Kidney (tissue), 22 donors: ENCODE measurements around the gene SNX11. TPM values are rescaled to one million over a fixed set of nuclear protein-coding genes. Genes with fewer than 3 reads are reported as not detected.
A peak's percentile ranks its signal among the peaks of the same experiment; 100 is the strongest.

Experiments
- DNase-seq, 5 donors: peaks; one replicate each; pipeline ENCODE4 v3.0.0-alpha.2; 2013 to 2020
- FAIRE-seq: peaks from 2 replicates; lab custom pipeline; 2012; peaks lifted over from hg19 to GRCh38; lab: Jason Lieb, UNC
- H3K27ac ChIP-seq, 2 donors: one replicate each; pipeline ENCODE4 v1.7.0; 2013; ENCODE audit warnings: low read depth in 2 of 2, low read length in 2 of 2, inconsistent platforms in 1 of 2
- H3K27me3 ChIP-seq: one replicate; pipeline ENCODE4 v1.7.1; 2013; ENCODE audit warnings: low read length, inconsistent platforms; ENCODE audit not compliant: control insufficient read depth, insufficient read depth
- H3K36me3 ChIP-seq, 3 donors: one replicate each; pipeline versions ENCODE4 v1.7.0 to v1.7.1; 2013; ENCODE audit warnings: low read length in 3 of 3, control low read depth in 1 of 3, inconsistent platforms in 1 of 3; ENCODE audit not compliant: insufficient read depth in 3 of 3, control insufficient read depth in 2 of 3
- H3K4me1 ChIP-seq, 3 donors: one replicate each; pipeline versions ENCODE4 v1.7.0 to v1.7.1; 2013; ENCODE audit warnings: low read length in 3 of 3, inconsistent platforms in 1 of 3, low read depth in 1 of 3; ENCODE audit not compliant: control insufficient read depth in 2 of 3, insufficient read depth in 2 of 3
- H3K4me3 ChIP-seq, 3 donors: one replicate each; pipeline versions ENCODE4 v1.7.0 to v1.8.1; 2013; ENCODE audit warnings: low read length in 3 of 3, control low read depth in 1 of 3, inconsistent platforms in 1 of 3
- H3K9ac ChIP-seq, 3 donors: one replicate each; pipeline versions ENCODE4 v1.7.0 to v1.7.1; 2013; ENCODE audit warnings: low read length in 3 of 3, control low read depth in 1 of 3, inconsistent platforms in 1 of 3
- H3K9me3 ChIP-seq, 3 donors: one replicate each; pipeline versions ENCODE4 v1.7.0 to v1.7.1; 2013; ENCODE audit warnings: low read length in 3 of 3, control low read depth in 1 of 3, inconsistent platforms in 1 of 3; ENCODE audit not compliant: control insufficient read depth in 2 of 3, insufficient read depth in 1 of 3
- CTCF ChIP-seq: IDR thresholded peaks from 3 replicates; pipeline ENCODE4 v1.5.1; 2012; ENCODE audit warnings: mild to moderate bottlenecking, moderate library complexity, borderline replicate concordance; ENCODE audit not compliant: insufficient read depth; ENCODE audit errors: extremely low read depth
- intact Hi-C: fragments of 100-400 bp; cut with DNase I; formaldehyde crosslinking; loops from one replicate; pipeline ENCODE4 v1.11.1; 2022
- long read RNA-seq, 10 donors: library from polyadenylated mRNA in 1 of 10; unstranded in 1 of 10; transcript quantifications; one replicate each; pipeline ENCODE4 v2.0.0 and lab custom pipeline, GENCODE V29; 2021 to 2026
- polyA plus RNA-seq: library from polyadenylated mRNA; stranded (reverse); fragments of 350-450 nt; fragmentation: Illumina TruSeq; extraction: RNeasy Lipid Tissue Mini Kit (QIAGEN cat#74804); gene quantifications from one replicate; pipeline ENCODE4 v1.2.3, GENCODE V29; 2014; ENCODE audit warnings: low read depth, low replicate concordance; ENCODE audit not compliant: insufficient read depth
- total RNA-seq: library from RNA; stranded (reverse); fragmentation: NEBNext Ultra II Directional; extraction: Animal tissue kit (Norgen Biotek cat#: 25700); gene quantifications from one replicate; pipeline ENCODE4 v1.2.1, GENCODE V29; 2021
- donor health status: control.
- donor health status: control.
- donor health status: control.
- donor health status: control.
- donor health status: control.
- donor health status: DM: yes; HTN: yes; CAD: no.
- donor health status: Normal renal cell carcinoma (clear cell type).

Gene SNX11
- total RNA-seq (25.3 TPM), polyA plus RNA-seq (22.4 TPM)
- long read RNA-seq, donor 1, partial matches to known transcripts: 0 of 5 reads
- long read RNA-seq, donor 1, other reads (novel, unspliced or antisense): 0 of 5 reads
- long read RNA-seq, donor 2, partial matches to known transcripts: 0 of 3 reads
- long read RNA-seq, donor 2, other reads (novel, unspliced or antisense): 0 of 3 reads
- long read RNA-seq, donor 3, partial matches to known transcripts: 0 of 5 reads
- long read RNA-seq, donor 3, other reads (novel, unspliced or antisense): 0 of 5 reads
- long read RNA-seq, donor 4, partial matches to known transcripts: 5 of 7 reads
- long read RNA-seq, donor 4, other reads (novel, unspliced or antisense): 0 of 7 reads
- long read RNA-seq, donor 5, partial matches to known transcripts: 0 of 1 reads
- long read RNA-seq, donor 5, other reads (novel, unspliced or antisense): 0 of 1 reads
- long read RNA-seq, donor 6, partial matches to known transcripts: 0 of 1 reads
- long read RNA-seq, donor 6, other reads (novel, unspliced or antisense): 0 of 1 reads
- long read RNA-seq, donor 7, transcript SNX11-201 (7 exons, 2,315 nt): major isoform, 18 of 40 reads
- long read RNA-seq, donor 7, transcript SNX11-202 (8 exons, 2,733 nt): minor isoform, 10 of 40 reads
- long read RNA-seq, donor 7, partial matches to known transcripts: 0 of 40 reads
- long read RNA-seq, donor 7, other reads (novel, unspliced or antisense): 8 of 40 reads
- long read RNA-seq, donor 8, partial matches to known transcripts: 7 of 11 reads
- long read RNA-seq, donor 8, other reads (novel, unspliced or antisense): 0 of 11 reads
- long read RNA-seq, donor 9, partial matches to known transcripts: 0 of 2 reads
- long read RNA-seq, donor 9, other reads (novel, unspliced or antisense): 0 of 2 reads
- long read RNA-seq, donor 10, partial matches to known transcripts: 0 of 3 reads
- long read RNA-seq, donor 10, other reads (novel, unspliced or antisense): 0 of 3 reads

GRCh38 chr17:48107137-48108055 lies at the start of gene SNX11:
Gene SNX11, plus strand, starts transcription at chr17:48107766. Its CDS starts 4,278 bp downstream, at chr17:48112044.
- no peaks in the 10 kb centered on the region for H3K9me3 ChIP-seq
- peak within 1 kb of the TSS; percentile 92 to 96 (median 94) for H3K9ac ChIP-seq
- no peaks in the 10 kb centered on the region for H3K27me3 ChIP-seq
- H3K4me1 ChIP-seq: peaks cover 0 to 6% (median 6%) of the 10 kb centered on the region in 3 donors
- peak; percentile 95 to 97 (median 96) for DNase-seq
- no peak for TF ChIP-seq CTCF
- H3K4me3 ChIP-seq: peak within 1 kb of the TSS; percentile 93 to 99 (median 94)
- intact Hi-C loops: no loop called here
- no peaks in the 10 kb centered on the region for H3K36me3 ChIP-seq
- H3K27ac ChIP-seq: peak within 1 kb of the TSS; percentile 92 to 95
- FAIRE-seq: no peak

- intact Hi-C loops: no loop called here
- H3K27me3 ChIP-seq: no peaks in the 10 kb centered on the region
- H3K4me1 ChIP-seq: peaks cover 2 to 23% (median 13%) of the 10 kb centered on the region in 3 donors
- no peak for FAIRE-seq
- no peak overlapping the region for H3K9ac ChIP-seq
- no peaks in the 10 kb centered on the region for H3K9me3 ChIP-seq
- no peak for TF ChIP-seq CTCF
- no peak overlapping the region for H3K4me3 ChIP-seq
- no peak for DNase-seq
- H3K27ac ChIP-seq: no peak overlapping the region
- peaks cover 7 to 65% (median 53%) of the 10 kb centered on the region in 3 donors for H3K36me3 ChIP-seq
These were observed 49.0 kb upstream of the SNX11 start for GRCh38 chr17:48058393-48059124.
